Heart right ventricle (tissue), 16 donors: ENCODE measurements around the gene CRIP2. TPM values are rescaled to one million over a fixed set of nuclear protein-coding genes. Genes with fewer than 3 reads are reported as not detected.

ENCODE experiments used
- ATAC-seq, 8 donors: fragments of 200-7000 bp; cut with Tn5 transposase; one replicate each; pipeline ENCODE4 v1.9.1; 2020; ENCODE audit warnings: mild to moderate bottlenecking in 8 of 8, moderate library complexity in 8 of 8, moderate number of reproducible peaks in 1 of 8
- DNase-seq, 2 donors: peaks; one replicate each; pipeline ENCODE4 v3.0.0-alpha.2; 2020
- H3K27ac ChIP-seq, 10 donors: fragments of 200-600 bp; sonication (generic) in 2 of 10; one replicate each; pipeline versions ENCODE4 v1.5.0 to v1.8.0; 2020 to 2022; ENCODE audit warnings: mild to moderate bottlenecking in 3 of 10
- H3K27me3 ChIP-seq, 7 donors: fragments of 200-600 bp; one replicate each; pipeline ENCODE4 v1.8.0; 2021 to 2022; ENCODE audit warnings: mild to moderate bottlenecking in 2 of 7
- H3K36me3 ChIP-seq, 9 donors: fragments of 200-600 bp; sonication (generic) in 1 of 9; one replicate each; pipeline versions ENCODE4 v1.5.0 to v1.8.0; 2020 to 2022; ENCODE audit warnings: mild to moderate bottlenecking in 2 of 9
- H3K4me1 ChIP-seq, 9 donors: fragments of 200-600 bp; sonication (generic) in 1 of 9; one replicate each; pipeline versions ENCODE4 v1.5.0 to v1.8.0; 2020 to 2022; ENCODE audit warnings: mild to moderate bottlenecking in 4 of 9
- H3K4me3 ChIP-seq, 10 donors: fragments of 200-600 bp; sonication (generic) in 2 of 10; one replicate each; pipeline versions ENCODE4 v1.5.0 to v1.8.0; 2020 to 2022; ENCODE audit warnings: mild to moderate bottlenecking in 7 of 10, moderate library complexity in 2 of 10
- H3K9me3 ChIP-seq, 11 donors: fragments of 200-600 bp in 10 of 11; sonication (generic) in 2 of 11; one replicate each; pipeline versions ENCODE4 v1.5.0 to v1.8.0; 2013 to 2022; ENCODE audit warnings: mild to moderate bottlenecking in 2 of 11, control low read depth in 1 of 11, moderate library complexity in 1 of 11
- CTCF ChIP-seq, 9 donors: fragments of 200-600 bp; sonication (generic) in 2 of 9; IDR thresholded peaks; one replicate each; pipeline versions ENCODE4 v1.5.0 to v1.8.0; 2021 to 2022; ENCODE audit warnings: antibody characterized with exemption in 9 of 9, mild to moderate bottlenecking in 5 of 9, moderate library complexity in 1 of 9
- WGBS, 2 donors: extraction: QIAGEN DNeasy Blood & Tissue Kit; methylation state at CpG; one replicate each; pipeline ENCODE4 v1.1.7; 2013; ENCODE audit warnings: inconsistent platforms in 1 of 2; 5-methylcytosine and 5-hydroxymethylcytosine counted together
- intact Hi-C, 10 donors: fragments of 100-400 bp; cut with DNase I; formaldehyde crosslinking; loops; one replicate each; pipeline versions ENCODE4 v1.11.1 to v1.14.2; 2022
- polyA plus RNA-seq, 2 donors: library from polyadenylated mRNA; stranded (reverse); fragments of 200-250 nt; gene quantifications; one replicate each; pipeline ENCODE4 v1.2.3, GENCODE V29; 2013
- total RNA-seq, 10 donors: library from RNA; stranded (reverse); fragmentation: NEBNext Ultra II Directional in 3 of 10; extraction: Animal tissue kit (Norgen Biotek cat#: 25700) in 3 of 10; gene quantifications; one replicate each; pipeline versions ENCODE4 v1.2.1 to v1.2.4, GENCODE V29; 2021 to 2023
- donor health status: Arrhythmogenic right ventricular cardiomyopathy.
- donor health status: ischemic (EF 13 %, LVEDD 7.1; RV severe dilation, severe dysfunction).
- donor health status: healthy with polysubstance abuse.
- donor health status: DM: no; HTN: yes; CAD: no.
- donor health status: DM: no; HTN: no; CAD: no.
- donor health status: ischemic (EF 25% LVEDD 6.9; RV normal size, moderate dysfunction).
- donor health status: ischemic (EF 25% LVEDD 5.7; RV mildly dilated, moderate dysfunction).
- donor health status: healthy.
- donor health status: DM: yes; HTN: yes; CAD: no.
- donor health status: Ischemic cardiomyopathy.
- donor health status: ischemic (EF 35%, LVEDD 5.7; RV mildly dilated, moderate dysfunction).
- donor health status: nonischemic (EF 11% LVEDD 7.7; RV severe dilation, severe dysfunction).
- donor health status: DM: yes; HTN: yes; CAD: no.
- donor health status: PGD.
- donor health status: ischemic (EF 29% LVEDD 5.4; RV normal size, mild dysfunction).
- donor health status: nonischemic (EF 23%, LVEDD 6.1; RV moderate dilation, normal function).

Gene CRIP2
- total and polyA plus RNA-seq, 12 donors: 731 to 1,223 (median 927) TPM

DNA sequence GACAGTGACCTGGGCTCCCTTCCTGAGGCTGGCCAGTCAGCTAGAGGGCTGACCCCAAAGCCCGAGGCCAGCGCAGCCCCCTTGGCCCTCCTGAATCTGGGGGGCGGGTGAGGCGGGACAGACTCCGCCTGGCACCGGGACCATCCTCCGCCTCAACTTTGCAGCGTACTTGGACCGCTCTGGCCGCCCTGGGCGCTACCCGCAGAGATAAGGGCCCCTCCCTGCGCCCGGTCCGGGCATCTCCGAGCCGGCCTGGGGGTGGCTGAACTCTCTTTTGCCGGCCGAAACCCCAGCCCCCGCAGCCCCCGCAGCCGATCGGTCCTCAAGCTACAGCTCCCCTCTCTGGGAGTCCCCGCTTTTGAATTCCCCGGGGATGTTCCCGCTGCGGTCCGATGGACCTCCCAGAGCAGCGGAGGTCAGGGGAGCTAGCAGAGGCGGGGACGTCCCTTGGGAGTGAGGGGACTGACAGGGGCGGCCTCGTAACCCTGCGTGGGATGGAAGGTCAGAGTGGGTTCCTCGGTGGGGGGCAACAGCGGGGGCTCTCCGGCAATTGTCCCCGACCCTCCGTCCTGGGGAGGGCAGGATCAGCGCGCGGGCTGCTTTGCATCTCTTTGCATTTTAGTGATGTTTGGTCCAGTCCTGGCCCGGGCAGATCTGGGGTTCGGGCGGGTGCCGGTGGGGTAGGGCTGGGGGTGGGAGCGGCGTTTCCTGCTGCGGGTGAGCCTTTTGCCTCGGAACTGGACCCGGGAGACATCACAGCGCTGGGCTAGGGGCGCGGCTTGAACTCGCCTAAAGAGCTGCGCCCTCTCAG is 11.7 kb downstream of the CRIP2 start, which contains the start of gene CRIP1:
Gene CRIP1, plus strand, starts transcription at position 724 of the 811 bp plus-strand sequence. CDS start 374 bp downstream, outside the sequence.
- H3K27me3 ChIP-seq: peaks cover 0 to 23% (median 0%) of the 10 kb centered on the region in 7 donors
- peak within 1 kb of the TSS; percentile 81 to 100 (median 96) for H3K27ac ChIP-seq
- H3K36me3 ChIP-seq: no peaks in the 10 kb centered on the region
- intact Hi-C loops: loop anchor here in 5 of 10 donors (2.0 to 10.0 kb wide), 5 partner anchors 39 to 292 kb away; partner anchors contain the start of genes MTA1 (in 1 of the 5) and TEX22 (in 1 of the 5)
- no peaks in the 10 kb centered on the region for H3K9me3 ChIP-seq
- peaks cover 66 to 92% (median 85%) of the 10 kb centered on the region in 9 donors for H3K4me1 ChIP-seq
- DNase-seq (peak; percentile 26 to 61), ATAC-seq (no peak)
- H3K4me3 ChIP-seq: peak within 1 kb of the TSS; percentile 45 to 89 (median 69)
- WGBS, 2 donors: 11 to 17% methylated on average over 52 to 56 of the region's 56 CpGs
- no peak for TF ChIP-seq CTCF (IDR thresholded peaks at IDR 0.05)

DNA sequence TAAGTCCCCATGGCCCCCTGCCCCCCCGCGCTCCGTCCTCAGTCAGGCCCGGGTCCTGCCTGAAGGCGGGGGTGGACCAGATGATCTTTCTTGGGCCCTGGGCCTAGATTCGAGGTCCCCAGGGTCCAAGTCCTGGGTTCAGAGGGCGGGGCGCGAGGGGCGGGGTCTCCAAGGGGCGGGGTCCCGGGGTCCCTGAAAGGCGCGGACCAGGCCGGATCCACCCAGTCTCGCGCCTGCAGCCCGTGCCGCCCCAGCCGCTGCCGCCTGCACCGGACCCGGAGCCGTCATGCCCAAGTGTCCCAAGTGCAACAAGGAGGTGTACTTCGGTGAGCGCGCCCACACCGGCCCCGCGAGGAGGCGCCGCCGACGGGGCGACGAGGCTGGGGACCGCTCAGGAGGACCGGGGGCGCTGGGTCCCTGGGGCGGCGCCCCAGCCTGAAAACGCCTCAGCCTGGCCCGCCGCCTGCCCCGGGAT is 12.4 kb downstream of the CRIP2 start:
- no peak for TF ChIP-seq CTCF (IDR thresholded peaks at IDR 0.05)
- 13 to 14% methylated on average over 42 to 45 of the region's 45 CpGs for WGBS, 2 donors
- H3K36me3 ChIP-seq: no peaks in the 10 kb centered on the region
- intact Hi-C loops: loop anchor here in 5 of 10 donors (2.0 to 10.0 kb wide), 5 partner anchors 40 to 292 kb away; partner anchors contain the start of genes MTA1 (in 1 of the 5) and TEX22 (in 1 of the 5)
- no peaks in the 10 kb centered on the region for H3K9me3 ChIP-seq
- ATAC-seq (peak in 1 of 8 donors; percentile 1), DNase-seq (peak; percentile 86 to 88)
- H3K4me1 ChIP-seq: peaks cover 66 to 92% (median 85%) of the 10 kb centered on the region in 9 donors
- peaks cover 0 to 23% (median 0%) of the 10 kb centered on the region in 7 donors for H3K27me3 ChIP-seq
- peak overlapping the region; percentile 81 to 100 (median 96) for H3K27ac ChIP-seq
- peak overlapping the region; percentile 45 to 89 (median 69) for H3K4me3 ChIP-seq

GRCh38 chr14:105487449-105487985 is 12.9 kb downstream of the CRIP2 start:
- DNase-seq: peak; percentile 52 to 75
- intact Hi-C loops: loop anchor here in 5 of 10 donors (2.0 to 10.0 kb wide), 5 partner anchors 40 to 293 kb away; partner anchors contain the start of genes MTA1 (in 1 of the 5) and TEX22 (in 1 of the 5)
- Histone ChIP-seq H3K27me3 (peaks cover 0 to 23% (median 0%) of the 10 kb centered on the region in 7 donors), H3K27ac (peak overlapping the region; percentile 81 to 100 (median 96)), H3K4me1 (peaks cover 63 to 92% (median 85%) of the 10 kb centered on the region in 9 donors), H3K9me3 (no peaks in the 10 kb centered on the region), H3K4me3 (peak overlapping the region; percentile 45 to 89 (median 69)), H3K36me3 (peaks cover 0 to 2% (median 0%) of the 10 kb centered on the region in 9 donors)
- WGBS, 2 donors: 16 to 17% methylated on average over 40 to 48 of the region's 48 CpGs
- no peak for TF ChIP-seq CTCF (IDR thresholded peaks at IDR 0.05)
- ATAC-seq: no peak
